Measurements from ENCODE around the gene TFR2. TPM values are rescaled to one million over a fixed set of nuclear protein-coding genes. Genes with fewer than 3 reads are reported as not detected.

TFR2 gene
- total and polyA plus RNA-seq, 9 of the 15 experiments (the other 6 are each of a cell fraction or from before 2014, with no cell fraction given): 3.8 to 123 (median 51.1) TPM

DNA sequence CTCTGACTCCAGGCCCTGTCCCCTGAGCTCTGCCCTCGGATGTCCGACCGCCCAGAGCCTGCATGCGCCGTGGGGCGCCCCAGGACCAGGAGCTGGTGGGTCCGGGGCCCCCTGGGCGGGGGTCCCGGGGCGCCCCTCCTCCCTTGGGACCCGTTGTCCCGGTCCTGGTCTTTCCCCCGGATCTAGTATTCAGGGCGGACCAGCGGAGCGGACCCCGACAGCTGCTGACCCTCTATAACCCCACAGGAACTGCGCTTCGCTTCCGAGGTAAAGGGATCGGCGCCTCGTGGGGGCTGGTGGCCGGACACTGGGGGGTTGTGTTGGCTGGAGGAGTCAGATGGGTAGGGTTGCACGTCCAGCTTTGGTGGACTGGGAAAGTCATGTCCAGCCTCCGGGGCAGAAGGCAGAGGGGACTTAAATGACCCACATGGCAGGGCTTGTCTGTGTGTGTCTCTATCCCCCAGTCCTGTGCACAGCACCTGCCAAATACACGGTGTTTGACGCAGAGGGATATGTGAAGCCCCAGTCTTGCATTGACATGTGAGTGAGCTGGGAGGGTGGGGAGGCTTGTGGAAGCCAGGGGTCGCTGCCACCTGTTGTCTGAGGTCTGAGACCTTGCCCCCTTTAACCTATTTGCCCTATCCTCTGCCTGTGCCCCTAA is 28.5 kb downstream of the TFR2 start (continued):
- TF ChIP-seq, protein P1, sequence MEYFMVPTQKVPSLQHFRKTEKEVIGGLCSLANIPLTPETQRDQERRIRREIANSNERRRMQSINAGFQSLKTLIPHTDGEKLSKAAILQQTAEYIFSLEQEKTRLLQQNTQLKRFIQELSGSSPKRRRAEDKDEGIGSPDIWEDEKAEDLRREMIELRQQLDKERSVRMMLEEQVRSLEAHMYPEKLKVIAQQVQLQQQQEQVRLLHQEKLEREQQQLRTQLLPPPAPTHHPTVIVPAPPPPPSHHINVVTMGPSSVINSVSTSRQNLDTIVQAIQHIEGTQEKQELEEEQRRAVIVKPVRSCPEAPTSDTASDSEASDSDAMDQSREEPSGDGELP (CRISPR knock-in tag; IDR thresholded peaks at IDR 0.05; ENCODE audit: borderline replicate concordance): peak; percentile 54; the same call in 1 of the 2 replicates
- TF ChIP-seq PBX2 (CRISPR knock-in tag; IDR thresholded peaks at IDR 0.05; ENCODE audit: low read depth) (no peak), PBX2 (tag; conservative IDR thresholded peaks at IDR 0.05; ENCODE audit: low read depth) (no peak), SIN3A (IDR thresholded peaks at IDR 0.05; ENCODE audit: borderline replicate concordance in 2 of 2, control insufficient read depth in 1 of 2, low read depth in 2 of 2, low read length in 2 of 2) (peak in 1 of 2 experiments; percentile 54; a peak in 1 of 4 replicates), HMGXB4 (CRISPR knock-in tag; IDR thresholded peaks at IDR 0.05) (no peak), ZFX (CRISPR knock-in tag; IDR thresholded peaks at IDR 0.05) (peak; percentile 4; the same call in 1 of the 2 replicates), RBBP5 (IDR thresholded peaks at IDR 0.05; ENCODE audit: borderline replicate concordance, insufficient read depth, low read length, poor library complexity, severe bottlenecking) (peak; percentile 19), PPARD (CRISPR knock-in tag; IDR thresholded peaks at IDR 0.05) (no peak), ZNF121 (CRISPR knock-in tag; conservative IDR thresholded peaks at IDR 0.05) (no peak), SMARCA4 (IDR thresholded peaks at IDR 0.05) (no peak), ZNF407 (IDR thresholded peaks at IDR 0.05; ENCODE audit: low read depth) (no peak), BHLHE40 (IDR thresholded peaks at IDR 0.05; ENCODE audit: low read length) (0 out of 2 replicates have a peak, but pooled peaks have one; percentile 4), SIRT6 (IDR thresholded peaks at IDR 0.05; ENCODE audit: low read depth, low read length) (no peak)

Measured in K562 (cell line).